Right kidney (tissue), 1 donor: ENCODE data around the gene IL1RAPL1.

Experiments used
- DNase-seq: peaks from one replicate; pipeline ENCODE4 v3.0.0-alpha.2; 2016

The IL1RAPL1 gene

DNA sequence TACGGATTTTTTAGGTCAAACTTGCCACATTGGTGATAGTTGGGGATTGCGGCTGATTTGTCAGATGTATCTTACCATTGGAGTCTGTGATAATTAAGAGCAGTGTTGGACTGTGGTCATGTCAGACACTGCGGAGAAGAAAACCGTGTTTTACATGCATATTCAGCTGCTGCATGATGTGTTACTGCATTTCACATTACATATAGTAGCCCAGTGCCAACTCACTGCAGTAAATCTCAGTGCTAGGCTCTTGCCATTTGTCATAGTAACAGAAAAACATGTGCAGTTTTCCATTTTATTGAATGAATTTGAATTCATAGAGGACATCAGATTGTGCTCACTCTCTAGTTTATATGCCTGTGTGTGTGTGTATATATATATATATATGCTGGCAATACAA is 543.7 kb downstream of the IL1RAPL1 start:
- no peak for DNase-seq

DNA sequence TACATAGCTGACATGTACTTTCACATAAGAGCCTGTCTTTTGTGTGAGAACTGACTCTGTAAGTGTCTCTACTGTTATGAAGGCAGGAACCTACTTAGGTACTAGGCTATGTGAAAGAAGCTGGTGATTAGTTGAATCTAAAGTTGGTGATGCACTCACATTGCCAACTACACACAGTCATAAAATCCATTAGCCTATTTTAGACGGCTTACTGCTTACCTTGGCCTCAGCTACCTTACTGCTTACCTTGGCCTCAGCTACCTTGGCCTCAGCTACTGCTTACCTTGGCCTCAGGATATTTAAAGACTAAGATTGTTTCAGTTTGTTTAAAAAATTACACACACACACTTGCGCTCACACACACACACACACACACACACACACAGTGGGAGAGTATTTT is 549.7 kb downstream of the IL1RAPL1 start:
- DNase-seq, result no peak

DNA sequence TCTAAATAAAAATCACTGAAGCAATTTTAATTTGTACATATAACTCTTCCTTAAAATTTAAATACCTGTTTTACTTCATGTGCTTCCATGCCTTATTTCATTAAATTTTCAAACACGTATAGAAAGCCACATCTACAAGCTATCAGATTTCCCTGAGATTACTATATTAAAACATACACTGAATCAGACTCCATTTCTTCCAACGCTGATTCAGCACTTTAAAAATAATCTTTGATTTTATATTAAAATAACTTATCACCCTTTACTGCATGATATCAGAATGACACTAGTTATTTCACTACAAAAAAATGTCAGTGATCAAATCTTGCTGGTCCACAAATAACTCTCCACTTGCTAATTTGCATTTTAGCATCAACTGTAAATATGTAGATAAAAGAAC is 550.8 kb downstream of the IL1RAPL1 start:
- no peak for DNase-seq

DNA sequence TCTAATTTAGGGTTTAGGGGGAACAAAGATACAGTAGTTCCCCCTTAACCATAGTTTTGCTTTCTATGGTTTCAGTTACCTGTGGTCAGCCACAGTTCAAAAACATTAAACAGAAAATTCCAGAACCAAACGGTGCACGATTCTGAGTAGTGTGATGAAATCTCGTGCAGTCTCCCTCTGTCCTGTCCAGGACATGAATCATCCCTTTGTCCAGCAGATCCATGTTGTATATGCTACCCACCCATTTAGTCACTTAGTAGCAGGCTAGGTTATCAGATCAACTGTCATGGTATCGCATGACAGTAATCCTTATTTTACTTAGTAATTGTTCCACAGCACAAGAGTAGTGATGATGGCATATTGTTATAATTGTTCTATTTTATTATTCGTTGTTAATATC is 556.1 kb downstream of the IL1RAPL1 start:
- no peak for DNase-seq

DNA sequence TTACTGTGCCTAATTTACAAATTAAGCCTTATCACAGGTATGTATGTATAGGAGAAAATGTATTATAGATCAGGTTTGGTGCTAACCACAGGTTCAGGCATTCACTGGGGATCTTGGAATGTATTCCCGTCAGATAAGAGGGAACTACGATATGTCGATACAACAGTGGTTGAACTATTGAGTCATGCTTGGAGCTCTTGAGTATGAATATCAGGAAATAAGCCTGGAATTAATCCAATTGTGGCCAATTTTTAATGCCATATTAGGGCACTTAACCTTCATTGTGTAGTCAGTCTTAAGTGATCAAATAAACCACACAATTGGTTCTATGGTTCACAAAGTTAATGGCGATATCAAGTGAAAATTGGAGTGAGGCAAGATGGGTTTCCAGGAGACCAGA is 556.5 kb downstream of the IL1RAPL1 start:
- DNase-seq, result no peak

DNA sequence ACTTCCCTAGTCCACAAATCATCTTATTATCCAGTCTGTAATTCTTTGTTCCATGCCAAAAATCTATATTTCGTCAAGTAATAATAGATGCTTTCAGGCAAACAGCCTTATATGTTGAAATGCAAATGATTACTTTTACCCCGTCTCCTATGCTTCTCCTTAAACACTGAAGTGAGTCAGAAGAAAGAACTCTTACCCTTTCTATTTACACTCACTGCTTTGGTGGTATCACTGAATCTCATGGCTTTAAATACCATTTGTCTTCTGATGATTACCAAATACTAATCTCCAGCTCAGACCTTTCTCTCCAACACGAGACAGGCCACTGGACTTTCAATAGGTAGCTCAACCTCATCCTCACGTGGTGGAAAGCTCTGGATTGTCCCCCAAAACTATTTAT is 558.1 kb downstream of the IL1RAPL1 start:
- DNase-seq, result no peak

DNA sequence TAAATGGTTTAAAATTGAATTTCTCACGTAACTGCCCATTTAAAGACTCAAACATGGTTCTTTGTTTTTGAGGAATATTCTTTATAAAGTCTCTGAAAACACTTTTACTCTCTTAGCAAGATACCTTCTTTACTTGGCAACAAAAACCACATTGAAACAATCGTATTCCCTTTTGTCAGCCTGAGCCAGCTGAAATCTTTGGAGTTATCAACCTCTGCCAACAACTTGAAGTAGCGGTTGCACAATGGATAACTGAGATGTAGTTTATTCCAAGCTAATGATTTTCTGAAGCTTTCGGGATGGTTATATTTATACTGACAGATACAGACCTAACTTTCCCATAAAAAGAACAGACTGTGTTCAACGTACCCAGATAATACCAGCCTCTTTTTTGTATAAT is 561.3 kb downstream of the IL1RAPL1 start:
- DNase-seq, result no peak

DNA sequence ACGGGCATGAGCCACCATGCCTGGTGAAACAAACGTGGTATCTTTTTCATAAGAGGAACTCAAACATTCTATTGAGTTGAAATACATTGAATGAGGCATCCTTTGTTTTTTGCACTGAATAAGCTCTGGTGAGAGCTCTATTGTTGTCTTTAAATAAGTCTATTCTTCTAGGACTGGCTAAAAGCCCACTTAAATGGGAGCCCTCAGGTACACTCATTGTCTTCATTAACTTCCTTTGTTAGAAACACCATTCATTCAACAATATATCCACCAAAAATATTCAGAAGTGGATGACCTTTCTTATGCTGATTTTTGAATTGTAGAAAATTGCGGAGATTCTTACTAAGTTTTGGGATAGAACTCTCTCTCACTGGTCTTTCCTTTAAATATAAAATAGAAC is 568.0 kb downstream of the IL1RAPL1 start:
- DNase-seq, result no peak

DNA sequence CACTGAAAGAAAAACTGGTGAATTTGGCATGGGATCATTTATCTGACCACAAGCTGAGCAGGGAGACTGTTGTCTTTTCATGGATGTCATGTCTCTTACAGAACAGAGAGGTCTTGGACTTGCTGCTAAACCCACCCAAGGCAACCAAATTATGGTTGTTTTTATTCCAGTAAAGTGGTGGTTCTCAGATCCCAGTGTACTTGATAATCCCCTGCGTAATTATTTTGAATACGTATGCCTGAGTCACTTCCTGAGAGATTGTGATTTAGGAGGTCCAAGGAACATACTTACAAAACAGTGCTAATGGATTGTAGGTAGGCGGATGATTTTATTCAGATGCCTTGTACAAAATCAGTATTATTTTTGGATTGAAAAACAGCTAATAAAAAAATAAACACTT is 585.6 kb downstream of the IL1RAPL1 start:
- no peak for DNase-seq

DNA sequence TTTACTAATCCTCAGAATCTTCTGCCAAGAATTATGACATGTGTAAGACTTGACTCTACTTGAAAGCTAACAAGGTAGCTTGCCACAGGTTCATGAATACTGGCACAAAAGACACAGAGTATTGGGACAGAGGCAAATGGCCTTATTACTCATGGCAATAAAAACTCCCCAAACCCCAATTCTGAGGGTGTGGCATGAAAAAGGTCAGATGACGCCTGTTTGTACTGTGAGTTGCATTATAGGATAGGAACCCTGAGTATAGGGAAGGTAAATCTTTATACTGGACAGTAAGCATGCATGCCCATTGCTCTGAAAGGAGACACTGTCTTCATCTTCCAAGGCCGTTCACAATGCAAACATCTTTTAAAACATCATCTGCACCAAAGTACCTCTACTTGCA is 600.0 kb downstream of the IL1RAPL1 start:
- no peak for DNase-seq

DNA sequence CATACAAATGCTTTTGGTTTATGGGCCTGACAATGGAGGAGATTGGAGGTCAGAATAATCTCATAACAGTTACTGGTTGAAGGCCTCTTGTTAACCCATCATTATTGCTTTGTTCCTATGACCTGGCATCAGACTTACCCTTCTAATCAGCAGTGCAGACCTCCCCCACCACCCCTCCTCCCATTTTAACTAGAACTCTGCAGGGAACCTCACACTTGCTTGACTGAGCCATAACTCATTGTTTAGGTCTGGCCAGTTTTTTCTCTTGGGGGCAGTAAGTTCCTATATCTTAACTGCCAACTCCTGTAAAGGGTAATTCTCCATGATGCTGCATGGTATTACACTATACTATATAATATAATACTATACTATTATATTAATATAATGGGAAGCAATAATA is 609.3 kb downstream of the IL1RAPL1 start:
- DNase-seq, result no peak

DNA sequence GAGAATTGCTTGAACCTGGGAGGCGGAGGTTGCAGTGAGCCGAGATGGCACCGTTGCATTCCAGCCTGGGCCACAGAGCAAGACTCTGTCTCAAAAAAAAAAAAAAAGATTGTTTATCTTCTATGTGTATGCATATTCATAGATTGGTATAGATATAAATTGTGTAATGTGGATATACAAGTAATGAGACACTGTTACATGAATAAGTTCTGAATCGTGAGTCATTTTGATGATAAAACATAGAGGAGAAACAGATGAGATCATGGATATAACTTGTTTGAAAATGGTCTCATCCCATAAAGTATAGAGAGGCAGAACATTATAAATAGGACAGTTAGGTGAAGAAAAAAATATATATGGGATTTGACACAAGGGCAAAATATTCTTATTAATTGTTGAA is 628.0 kb downstream of the IL1RAPL1 start:
- no peak for DNase-seq

DNA sequence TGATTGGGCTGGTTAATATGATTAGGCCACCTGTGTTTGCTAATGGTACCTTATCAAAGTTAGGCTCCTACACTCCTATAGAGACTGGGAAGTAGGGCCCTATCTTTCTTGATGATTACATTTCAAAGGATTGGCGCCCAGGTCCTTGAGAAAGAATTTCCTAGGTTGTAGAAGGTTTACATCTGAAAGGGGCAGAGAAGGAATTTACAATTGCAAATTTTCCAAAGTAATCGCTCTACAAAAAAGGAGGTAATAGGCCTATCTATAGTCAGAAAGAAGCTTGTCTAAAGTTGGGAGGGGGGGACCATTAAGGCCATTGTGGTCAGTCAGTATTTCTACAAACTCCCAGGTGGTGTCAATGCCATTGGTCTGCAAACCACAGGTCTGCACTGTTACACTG is 638.4 kb downstream of the IL1RAPL1 start:
- DNase-seq, result no peak

DNA sequence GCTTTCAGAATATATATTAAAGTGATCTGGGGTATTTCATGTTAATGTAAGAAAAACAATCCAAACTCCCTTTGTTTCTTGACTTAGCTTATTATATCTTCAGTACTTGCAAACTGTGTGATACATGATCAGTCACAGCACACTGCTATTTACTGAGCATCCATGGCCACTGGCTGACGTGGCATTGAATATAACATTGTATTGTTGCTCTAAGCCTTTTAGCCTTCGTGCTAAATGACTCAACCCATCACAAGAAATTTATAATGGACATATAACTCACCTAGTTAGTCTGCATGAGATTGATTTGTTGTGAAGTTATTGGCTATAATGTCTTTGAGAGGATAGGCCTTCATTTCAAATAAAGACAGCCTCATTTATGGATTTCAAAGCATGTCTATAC is 642.6 kb downstream of the IL1RAPL1 start:
- no peak for DNase-seq

DNA sequence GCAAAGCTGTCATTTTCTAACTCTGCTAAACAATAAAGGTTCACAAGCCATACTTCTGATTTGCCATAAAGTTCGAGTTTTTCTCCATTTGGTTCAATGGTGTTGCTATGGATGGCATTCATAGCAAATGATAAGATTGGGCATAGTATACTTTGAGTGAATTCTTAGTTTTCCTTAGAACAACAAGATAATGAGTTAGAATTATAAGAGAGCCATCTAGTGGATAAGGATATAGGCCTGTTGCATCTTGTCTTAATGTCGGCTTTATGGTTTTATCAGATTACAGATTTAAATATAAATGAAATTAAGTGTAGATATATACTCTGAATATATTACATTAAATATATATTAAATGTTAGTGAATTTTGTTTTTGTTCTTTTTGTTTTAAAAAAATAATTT is 644.6 kb downstream of the IL1RAPL1 start:
- no peak for DNase-seq

DNA sequence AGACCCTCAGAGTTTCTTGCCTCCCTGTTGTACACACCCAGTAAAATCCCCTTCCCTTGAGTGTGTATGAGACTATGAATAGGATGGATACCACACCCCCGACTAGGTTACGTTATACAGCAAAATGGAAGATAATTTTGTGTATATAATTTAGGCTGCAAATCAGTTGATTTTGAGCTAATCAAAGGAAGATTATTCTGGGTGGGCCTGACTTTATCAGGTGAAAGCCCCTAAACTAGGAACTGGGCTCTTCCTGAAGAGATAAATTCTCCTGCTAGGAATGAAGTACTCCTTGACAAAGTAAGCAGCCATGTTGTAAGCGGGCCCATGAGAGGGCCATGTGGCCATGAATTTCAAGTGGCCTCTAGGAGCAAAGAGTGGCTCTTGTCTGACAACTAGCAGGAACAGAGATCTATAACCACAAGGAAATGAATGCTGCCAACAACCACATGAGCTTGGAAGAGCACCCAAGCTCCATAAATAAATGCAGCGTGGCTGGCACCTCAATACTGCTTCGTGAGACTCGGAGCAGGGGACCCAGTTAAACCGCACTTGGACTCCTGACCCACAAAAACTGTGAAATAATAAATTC is 646.4 kb downstream of the IL1RAPL1 start:
- no peak for DNase-seq

DNA sequence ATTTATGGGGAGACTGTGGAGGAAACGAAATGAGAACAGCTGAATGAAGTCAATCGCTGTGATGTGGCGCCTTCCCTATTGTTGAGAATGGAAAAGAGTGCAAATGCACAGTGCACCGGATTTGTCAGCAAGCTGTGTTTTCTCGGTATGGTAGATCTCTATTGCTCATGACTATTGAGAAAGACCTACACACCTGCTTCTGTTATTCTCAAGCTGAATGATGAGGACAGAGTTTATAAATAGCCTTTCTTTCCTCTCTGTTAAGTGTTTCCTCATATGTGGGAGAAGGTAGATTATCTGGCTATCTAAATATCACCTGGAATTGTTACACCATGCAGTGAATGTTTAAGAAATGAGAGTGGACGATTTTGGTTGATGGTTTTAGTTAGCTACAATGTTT is 650.7 kb downstream of the IL1RAPL1 start:
- no peak for DNase-seq

DNA sequence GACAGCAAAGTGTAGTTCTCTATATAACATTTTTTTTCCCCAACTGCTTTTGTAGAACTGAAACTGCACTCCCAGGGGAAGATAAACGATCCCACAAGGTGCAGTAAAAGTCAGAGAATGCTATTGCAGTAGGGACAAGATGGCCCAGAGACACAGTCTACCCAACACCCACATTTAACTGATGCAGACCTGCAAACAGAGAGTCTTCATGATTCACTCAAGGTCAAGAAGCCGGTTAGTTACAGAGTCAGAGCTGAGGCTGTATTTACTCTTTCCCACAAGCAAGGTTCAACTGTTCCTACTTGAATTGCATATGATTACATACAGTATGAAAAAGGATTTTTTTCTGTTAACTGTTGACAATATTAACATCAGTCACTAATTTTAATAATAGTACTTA is 654.6 kb downstream of the IL1RAPL1 start:
- no peak for DNase-seq

DNA sequence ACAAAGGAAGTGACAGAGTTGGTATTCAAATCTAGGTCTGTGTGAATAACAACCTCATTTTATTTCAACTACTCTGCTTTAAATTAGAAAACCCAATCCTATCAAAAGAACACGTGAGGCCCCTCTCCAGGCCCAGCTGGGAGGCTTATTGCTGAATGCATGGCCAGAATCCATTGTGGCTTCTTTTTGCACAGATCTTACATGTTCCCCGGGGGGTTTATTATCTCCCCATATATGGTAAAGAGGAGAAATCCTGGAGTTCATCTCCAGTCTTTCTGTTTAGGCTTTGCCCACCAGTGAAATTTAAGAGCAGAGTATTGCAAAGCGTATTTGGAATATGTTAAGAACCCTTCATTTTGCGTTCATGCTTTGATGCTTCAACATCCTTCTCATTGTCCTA is 655.6 kb downstream of the IL1RAPL1 start:
- DNase-seq, result no peak

DNA sequence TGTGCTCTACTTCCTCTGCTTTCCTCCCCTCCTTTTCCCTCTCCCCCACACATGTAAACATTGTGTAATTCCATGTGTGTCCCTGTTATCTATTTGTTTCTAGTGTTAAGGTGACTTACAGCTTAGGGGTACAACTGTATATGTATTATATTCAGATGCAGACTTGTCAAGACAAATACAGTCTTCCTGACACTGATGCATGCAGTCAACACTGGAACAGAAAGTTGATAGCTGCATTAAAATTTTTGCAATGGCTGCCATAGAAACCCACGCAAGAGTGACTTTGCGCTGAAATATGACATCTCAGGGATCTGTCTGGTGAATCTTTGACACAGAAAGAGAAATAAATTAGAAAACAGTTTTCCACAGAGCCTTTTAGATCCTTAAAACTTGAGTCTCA is 656.7 kb downstream of the IL1RAPL1 start:
- DNase-seq, result no peak

DNA sequence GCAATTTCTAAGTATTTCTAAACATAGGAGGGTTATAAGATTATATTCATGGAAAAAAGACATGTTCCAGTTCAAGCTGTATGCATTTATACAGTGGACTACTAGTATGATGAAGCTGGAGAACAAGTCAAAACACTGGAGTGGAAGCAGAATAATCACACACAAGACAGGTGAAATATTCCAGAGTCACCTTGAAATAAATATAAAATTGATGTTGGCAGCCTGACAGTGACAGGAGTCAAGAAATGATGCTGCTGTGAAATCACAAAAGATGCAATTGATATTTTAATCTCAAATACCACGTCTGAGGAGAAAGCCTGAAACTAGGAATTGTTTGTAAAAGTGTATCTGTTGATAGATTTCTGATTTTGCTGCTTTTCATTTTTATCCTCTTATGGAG is 667.3 kb downstream of the IL1RAPL1 start:
- no peak for DNase-seq

DNA sequence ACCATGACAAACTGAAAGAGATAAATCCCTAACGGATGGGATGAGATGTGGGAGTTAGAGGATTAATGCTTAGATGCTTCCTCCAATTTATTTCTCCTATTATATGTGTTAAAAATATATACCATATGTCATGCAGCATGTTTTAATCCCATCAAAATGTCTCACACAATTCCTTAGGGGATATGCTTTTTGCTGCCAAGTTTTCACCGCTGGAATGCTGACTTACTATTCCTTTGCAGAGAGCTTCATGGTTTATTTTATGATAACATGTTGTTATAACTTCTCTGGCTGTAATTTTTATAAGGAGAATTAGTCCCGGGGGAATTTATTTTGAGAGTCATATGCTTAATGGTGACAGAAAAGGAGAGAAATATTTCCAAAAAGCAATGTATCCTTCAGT is 670.3 kb downstream of the IL1RAPL1 start:
- DNase-seq, result no peak

DNA sequence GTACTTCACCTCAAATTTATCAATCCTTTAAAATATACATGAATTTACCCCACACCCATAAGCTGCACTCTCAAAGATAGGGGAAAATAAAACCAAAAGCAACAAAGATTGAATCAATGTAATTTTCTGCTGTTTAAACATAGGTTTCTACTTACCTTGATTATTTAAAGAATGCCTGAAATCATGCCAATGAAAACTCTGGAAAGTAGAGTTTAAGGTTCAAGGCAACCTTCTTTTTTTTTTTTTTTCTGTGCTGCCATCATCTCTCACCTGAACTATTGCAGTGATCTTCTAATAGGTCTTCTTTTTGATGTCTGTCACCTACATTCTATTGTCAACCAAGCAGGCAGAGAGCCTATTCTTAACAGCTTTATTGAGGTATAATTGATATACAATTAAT is 682.1 kb downstream of the IL1RAPL1 start:
- no peak for DNase-seq

DNA sequence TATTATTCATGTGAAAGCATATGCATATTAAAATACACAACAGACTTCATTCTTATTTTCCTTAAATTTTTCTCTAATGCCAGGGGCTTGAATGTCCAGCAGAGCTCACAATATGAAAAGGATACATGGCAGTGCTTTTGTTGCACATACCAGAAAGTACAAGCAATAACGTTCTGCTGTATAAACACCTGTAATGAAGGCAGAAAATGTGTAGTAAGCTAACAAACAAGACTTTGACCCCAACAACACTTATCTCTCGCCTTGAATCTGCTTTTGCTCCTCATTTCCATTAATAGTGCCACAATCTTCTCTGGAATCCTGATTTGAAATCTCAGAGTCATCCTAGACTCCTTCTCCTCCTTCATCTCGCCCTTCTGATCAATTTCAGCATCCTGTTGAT is 687.3 kb downstream of the IL1RAPL1 start:
- DNase-seq, result no peak

DNA sequence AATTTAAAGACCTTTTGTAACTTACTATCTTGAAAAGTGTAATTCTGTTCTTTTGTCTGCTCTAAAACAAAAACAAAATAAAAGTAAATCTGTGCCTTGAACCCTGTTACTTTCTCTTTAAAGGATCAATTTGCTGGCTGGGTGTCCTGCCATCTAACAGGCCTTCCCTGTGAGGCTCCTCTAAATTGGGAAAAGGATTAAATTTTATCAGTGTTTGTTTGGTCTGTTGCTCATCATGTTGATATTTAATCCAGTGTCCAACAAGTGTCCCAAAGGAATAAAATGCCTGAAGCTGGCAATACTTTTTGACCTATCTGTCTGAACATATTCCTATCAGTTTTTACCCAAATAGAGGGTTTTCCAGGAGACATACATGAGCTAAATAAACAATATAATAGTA is 688.7 kb downstream of the IL1RAPL1 start:
- DNase-seq, result no peak
